GM23338 (cell line): ENCODE data around the gene NPHP4. TPM values are rescaled to one million over a fixed set of nuclear protein-coding genes. Genes with fewer than 3 reads are reported as not detected.

Experiments
- ATAC-seq: fragments of 200-7000 bp; cut with Tn5 transposase; 3 replicates; pipeline ENCODE4 v1.9.1; 2020
- DNase-seq: peaks from one replicate; pipeline ENCODE4 v3.0.0-alpha.2; 2015; ENCODE audit warnings: low spot score
- H2AFZ ChIP-seq: fragments of 200-600 bp; sonication (generic); 2 replicates; pipeline ENCODE4 v1.8.0; 2016; ENCODE audit warnings: antibody characterized with exemption, mild to moderate bottlenecking, moderate library complexity
- H3F3A ChIP-seq: fragments of 200-600 bp; sonication (generic); replicated peaks from 2 replicates; pipeline ENCODE4 v1.8.0; 2017; ENCODE audit warnings: antibody characterized with exemption, mixed run types, low read depth
- H3K27ac ChIP-seq: fragments of 200-600 bp; sonication (generic); 2 replicates; pipeline ENCODE4 v1.6.1; 2016; ENCODE audit warnings: low read depth
- H3K27me3 ChIP-seq: fragments of 200-600 bp; sonication (generic); 2 replicates; pipeline ENCODE4 v1.8.0; 2016; ENCODE audit warnings: mild to moderate bottlenecking, mixed run types, moderate library complexity; ENCODE audit not compliant: insufficient read depth
- H3K36me3 ChIP-seq: fragments of 200-600 bp; sonication (generic); 2 replicates; pipeline ENCODE4 v1.8.0; 2016; ENCODE audit warnings: mild to moderate bottlenecking; ENCODE audit not compliant: insufficient read depth
- H3K4me1 ChIP-seq: fragments of 200-600 bp; sonication (generic); 2 replicates; pipeline ENCODE4 v1.8.0; 2016; ENCODE audit warnings: mild to moderate bottlenecking, moderate library complexity; ENCODE audit not compliant: insufficient read depth
- H3K4me2 ChIP-seq: fragments of 200-600 bp; sonication (generic); 2 replicates; pipeline ENCODE4 v1.7.1; 2017; ENCODE audit warnings: mixed run types
- H3K4me3 ChIP-seq: fragments of 200-600 bp; sonication (generic); 2 replicates; pipeline ENCODE4 v1.6.1; 2016; ENCODE audit warnings: mixed run types
- H3K79me2 ChIP-seq: fragments of 200-600 bp; sonication (generic); replicated peaks from 2 replicates; pipeline ENCODE4 v1.8.0; 2017; ENCODE audit warnings: mild to moderate bottlenecking; ENCODE audit not compliant: insufficient read depth
- H3K9me2 ChIP-seq: fragments of 200-600 bp; sonication (generic); 2 replicates; pipeline ENCODE4 v1.8.0; 2017; ENCODE audit not compliant: insufficient read depth
- H4K20me1 ChIP-seq: fragments of 200-600 bp; sonication (generic); replicated peaks from 2 replicates; pipeline ENCODE4 v1.8.0; 2017; ENCODE audit warnings: mild to moderate bottlenecking; ENCODE audit not compliant: insufficient read depth
- H3K27ac Mint-ChIP-seq: 2 replicates; pipeline ENCODE4 v1.8.0; 2020; ENCODE audit warnings: inconsistent platforms, mild to moderate bottlenecking, moderate library complexity, mixed read lengths
- H3K27me3 Mint-ChIP-seq: 3 replicates; pipeline ENCODE4 v1.8.0; 2022; ENCODE audit warnings: low read depth, mild to moderate bottlenecking, moderate library complexity, mixed read lengths, inconsistent platforms; ENCODE audit not compliant: insufficient read depth, poor library complexity
- H3K36me3 Mint-ChIP-seq: 3 replicates; pipeline ENCODE4 v1.8.0; 2021; ENCODE audit warnings: low read depth, mild to moderate bottlenecking, inconsistent platforms, moderate library complexity, mixed read lengths
- H3K4me1 Mint-ChIP-seq: 3 replicates; pipeline ENCODE4 v1.8.0; 2020; ENCODE audit warnings: mild to moderate bottlenecking, inconsistent platforms, mixed read lengths
- H3K4me3 Mint-ChIP-seq: 3 replicates; pipeline ENCODE4 v1.8.0; 2021; ENCODE audit warnings: moderate library complexity, mild to moderate bottlenecking, inconsistent platforms, mixed read lengths
- H3K9me3 Mint-ChIP-seq: 3 replicates; pipeline ENCODE4 v1.8.0; 2020; ENCODE audit warnings: moderate library complexity, mild to moderate bottlenecking, inconsistent platforms, mixed read lengths
- CREB1 ChIP-seq: fragments of 250-450 bp; sonication (Bioruptor Pico); IDR thresholded peaks from 2 replicates; pipeline ENCODE4 v1.5.0; 2020; ENCODE audit warnings: low read depth, mild to moderate bottlenecking, moderate library complexity
- ETS1 ChIP-seq: IDR thresholded peaks from 2 replicates; pipeline ENCODE4 v1.6.1; 2016; ENCODE audit warnings: antibody characterized with exemption
- EZH2phosphoT487 ChIP-seq: fragments of 200-600 bp; sonication (generic); IDR thresholded peaks from one replicate; pipeline ENCODE4 v1.8.1; 2018; ENCODE audit warnings: antibody characterized with exemption; ENCODE audit not compliant: unreplicated experiment
- POLR2AphosphoS5 ChIP-seq: IDR thresholded peaks from 2 replicates; pipeline ENCODE4 v1.6.1; 2016; ENCODE audit warnings: antibody characterized with exemption, low read depth
- REST ChIP-seq: IDR thresholded peaks from one replicate; pipeline ENCODE4 v1.6.1; 2018; ENCODE audit warnings: antibody characterized with exemption; ENCODE audit not compliant: unreplicated experiment
- ZNF114 ChIP-seq: fragments of 250-450 bp; sonication (Bioruptor Pico); IDR thresholded peaks from 2 replicates; pipeline ENCODE4 v1.5.0; 2020; ENCODE audit warnings: mild to moderate bottlenecking, moderate library complexity
- polyA plus RNA-seq: library from polyadenylated mRNA; unstranded; fragments of >200 nt; fragmentation: Nextera tagmentation; extraction: Ambion mirVana; gene quantifications from 2 replicates; pipeline ENCODE4 v1.2.1, GENCODE V29; 2016
- total RNA-seq: library from RNA; depleted of rRNA; stranded (reverse); fragments of >200 nt; shearing (Covaris generic); gene quantifications from 2 replicates; pipeline ENCODE4 v1.2.3, GENCODE V29; 2014

The NPHP4 gene
- total and polyA plus RNA-seq, 2 experiments from 2014 or later, result 2.5 to 12.4 TPM

GRCh38 chr1:5937373-5937857 lies 54.8 kb downstream of the NPHP4 start:
- ATAC-seq, result no peak

More at GRCh38 chr1:5937373-5937857, 54.8 kb downstream of the NPHP4 start:
- Histone ChIP-seq H3K27ac (no peak overlapping the region), H3K79me2 (no peaks in the 10 kb centered on the region), H3F3A (no peaks in the 10 kb centered on the region), H3K27me3 (no peaks in the 10 kb centered on the region), H3K4me1 (peaks cover 6% of the 10 kb centered on the region; the same call in 1 of the 2 replicates), H3K36me3 (peaks cover 3% of the 10 kb centered on the region; the same call in 1 of the 2 replicates), H3K4me3 (no peak overlapping the region), H3K4me2 (no peak overlapping the region), H3K9me2 (no peaks in the 10 kb centered on the region), H4K20me1 (no peaks in the 10 kb centered on the region; the same call in none of the 2 replicates), H2AFZ (no peak overlapping the region)
- Mint-ChIP-seq H3K27me3 (peaks cover 9% of the 10 kb centered on the region), H3K4me1 (peaks cover 17% of the 10 kb centered on the region), H3K36me3 (peaks cover 27% of the 10 kb centered on the region), H3K4me3 (no peak overlapping the region), H3K27ac (no peak overlapping the region), H3K9me3 (peaks cover 4% of the 10 kb centered on the region; the same call in 1 of the 3 replicates)
- DNase-seq, result no peak
- TF ChIP-seq ZNF114 (CRISPR knock-in tag), result no peak
- no peak for TF ChIP-seq ETS1
- no peak for TF ChIP-seq EZH2phosphoT487
- TF ChIP-seq POLR2AphosphoS5, result no peak
- no peak for TF ChIP-seq CREB1 (CRISPR knock-in tag)
- no peak for TF ChIP-seq REST
